ENCODE data around the gene MYH6.
"Not testable (repeated sequence)": the region's sequence is repeated elsewhere in the genome, so short reads cannot be mapped to it uniquely, and the experiment has no call there.

The MYH6 gene

DNA sequence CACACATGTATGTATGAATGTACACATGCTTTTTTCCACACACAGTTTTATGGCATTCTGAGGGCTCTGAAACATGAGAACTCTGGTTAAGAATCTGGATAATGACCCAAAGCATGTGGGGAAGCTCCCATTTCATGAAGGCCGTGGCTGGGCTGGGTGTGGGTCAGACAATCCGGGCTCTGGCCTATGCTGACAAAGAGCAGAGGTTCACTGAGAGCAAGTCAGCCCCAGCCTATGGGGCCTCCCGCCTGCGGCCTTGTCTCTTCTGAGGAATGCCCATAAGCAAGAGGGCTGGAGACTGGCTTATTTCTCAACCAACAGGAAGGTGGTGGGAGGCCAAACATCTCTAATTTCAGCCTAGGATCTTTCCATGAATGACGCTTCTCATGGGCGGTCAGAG is 8.5 kb downstream of the MYH6 start:
- Mint-ChIP-seq H3K27me3 (peaks cover 8% of the 10 kb centered on the region), H3K4me1 (no peaks in the 10 kb centered on the region), H3K36me3 (ENCODE audit: low read depth) (no peaks in the 10 kb centered on the region), H3K4me3 (no peak overlapping the region), H3K9me3 (no peaks in the 10 kb centered on the region), H3K27ac (no peak overlapping the region)
- no peak for ATAC-seq
- no peak for DNase-seq

- Mint-ChIP-seq H3K27me3 (peaks cover 8% of the 10 kb centered on the region), H3K27ac (no peak overlapping the region), H3K4me1 (no peaks in the 10 kb centered on the region), H3K36me3 (ENCODE audit: low read depth) (no peaks in the 10 kb centered on the region), H3K4me3 (no peak overlapping the region), H3K9me3 (no peaks in the 10 kb centered on the region)
- ATAC-seq (no peak), DNase-seq (no peak)
Measured at GRCh38 chr14:23399136-23399535, 8.9 kb downstream of the MYH6 start.

DNA sequence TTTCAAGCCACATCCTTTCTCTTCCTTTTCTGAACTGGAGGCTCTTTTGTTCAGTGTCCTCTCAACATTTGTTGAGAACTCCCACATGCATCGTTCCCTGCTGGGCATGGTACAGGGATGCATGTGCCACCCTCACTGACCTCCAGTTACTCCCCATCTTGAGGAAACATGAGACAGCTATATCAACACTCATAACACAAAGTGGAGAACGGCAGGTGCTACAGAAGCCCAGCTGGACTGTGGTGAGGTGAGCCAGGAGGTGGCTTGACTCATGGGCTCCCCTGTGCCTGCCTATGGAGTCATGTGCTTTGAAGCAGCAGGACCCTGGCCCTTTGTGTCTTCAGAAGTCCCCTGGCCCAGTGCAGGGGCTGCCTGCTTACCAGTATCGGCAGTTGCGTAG is 9.7 kb downstream of the MYH6 start:
- H3K4me3 Mint-ChIP-seq, result no peak overlapping the region
- H3K4me1 Mint-ChIP-seq, result no peaks in the 10 kb centered on the region
- ATAC-seq (no peak), DNase-seq (no peak)
- no peak overlapping the region for H3K27ac Mint-ChIP-seq
- H3K9me3 Mint-ChIP-seq, result no peaks in the 10 kb centered on the region
- peaks cover 7% of the 10 kb centered on the region for H3K27me3 Mint-ChIP-seq
- no peaks in the 10 kb centered on the region for H3K36me3 Mint-ChIP-seq (ENCODE audit: low read depth)

DNA sequence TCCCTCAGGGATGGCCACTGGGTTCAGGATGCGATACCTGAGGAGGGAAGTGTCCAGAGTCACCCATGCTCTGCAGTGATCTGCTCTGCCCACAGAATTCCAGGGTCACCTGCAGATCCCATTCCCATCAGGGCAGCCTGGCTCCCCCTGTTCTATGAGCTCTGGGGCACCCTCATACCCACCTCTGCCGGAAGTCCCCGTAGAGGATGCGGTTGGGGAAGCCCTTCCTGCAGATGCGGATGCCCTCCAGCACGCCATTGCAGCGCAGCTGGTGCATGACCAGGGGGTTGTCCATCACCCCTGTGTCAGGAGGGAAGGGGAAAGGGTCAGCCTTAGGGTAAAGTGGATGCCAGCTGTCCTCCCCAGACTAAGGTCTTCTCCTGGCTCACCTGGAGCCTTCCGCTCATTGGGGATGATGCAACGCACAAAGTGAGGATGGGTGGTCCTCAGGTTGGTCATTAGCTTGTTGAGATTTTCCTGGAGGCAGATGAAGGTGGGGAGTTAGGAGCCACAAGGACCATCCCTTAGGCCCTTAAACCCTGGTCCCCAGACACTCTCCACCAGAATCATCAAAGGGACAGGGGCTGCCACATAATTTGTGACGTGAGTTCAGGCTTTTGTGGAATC is 11.2 kb downstream of the MYH6 start:
- Mint-ChIP-seq H3K36me3 (ENCODE audit: low read depth) (no peaks in the 10 kb centered on the region), H3K27me3 (peaks cover 3% of the 10 kb centered on the region), H3K4me3 (no peak overlapping the region), H3K9me3 (no peaks in the 10 kb centered on the region), H3K27ac (no peak overlapping the region), H3K4me1 (no peaks in the 10 kb centered on the region)
- DNase-seq, result no peak
- ATAC-seq, result no peak

DNA sequence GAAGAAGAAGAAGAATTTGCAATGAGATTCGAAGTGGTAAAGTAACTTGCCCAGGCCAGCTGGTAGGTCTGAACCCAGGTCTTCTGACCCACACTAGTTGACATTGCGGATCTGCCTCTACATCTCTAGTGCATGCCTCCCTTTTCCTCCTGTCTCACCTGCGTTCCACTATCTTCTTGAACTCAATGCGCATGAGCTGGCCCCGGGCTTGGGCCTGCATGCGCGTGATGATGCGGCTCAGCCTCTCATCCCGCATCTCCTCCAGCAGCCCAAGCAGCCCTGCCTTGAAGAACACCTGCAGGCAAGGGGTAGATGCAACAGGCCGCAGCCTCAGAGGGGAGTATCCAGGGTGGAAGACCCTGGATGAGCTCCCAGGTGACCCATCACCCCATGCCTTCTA is 11.9 kb downstream of the MYH6 start:
- Mint-ChIP-seq H3K36me3 (ENCODE audit: low read depth) (no peaks in the 10 kb centered on the region), H3K9me3 (no peaks in the 10 kb centered on the region), H3K27me3 (peaks cover 3% of the 10 kb centered on the region), H3K27ac (no peak overlapping the region), H3K4me1 (no peaks in the 10 kb centered on the region), H3K4me3 (no peak overlapping the region)
- ATAC-seq (no peak), DNase-seq (no peak)

DNA sequence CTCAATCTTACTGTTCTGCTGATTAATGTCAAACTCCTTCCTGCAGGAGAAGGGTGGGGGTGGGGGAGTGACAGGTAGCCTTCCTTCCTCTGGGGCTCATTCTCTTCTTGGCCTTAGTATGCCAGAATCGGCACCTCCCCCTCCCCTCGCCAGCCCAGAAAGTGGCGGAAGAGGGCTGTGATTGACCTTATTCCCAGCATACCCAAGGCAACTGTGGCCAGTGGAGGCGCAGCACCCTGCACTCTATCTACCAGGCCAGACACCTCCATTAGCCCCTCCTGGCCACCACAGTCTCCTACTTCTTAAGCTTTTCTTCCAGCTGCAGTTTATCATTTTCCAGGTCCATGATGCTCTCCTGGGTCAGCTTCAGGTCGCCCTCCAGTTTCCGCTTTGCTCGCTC is 15.5 kb downstream of the MYH6 start:
- ATAC-seq (no peak), DNase-seq (no peak)
- Mint-ChIP-seq H3K4me1 (no peaks in the 10 kb centered on the region), H3K27ac (no peak overlapping the region), H3K36me3 (ENCODE audit: low read depth) (no peaks in the 10 kb centered on the region), H3K27me3 (peaks cover 5% of the 10 kb centered on the region), H3K9me3 (no peaks in the 10 kb centered on the region), H3K4me3 (no peak overlapping the region)

GRCh38 chr14:23389871-23390270 is 18.2 kb downstream of the MYH6 start:
- DNase-seq; H3K36me3 Mint-ChIP-seq (ENCODE audit: low read depth); H3K9me3 Mint-ChIP-seq; H3K27me3 Mint-ChIP-seq; ATAC-seq; H3K4me1 Mint-ChIP-seq; H3K27ac Mint-ChIP-seq; H3K4me3 Mint-ChIP-seq: not testable (repeated sequence)

DNA sequence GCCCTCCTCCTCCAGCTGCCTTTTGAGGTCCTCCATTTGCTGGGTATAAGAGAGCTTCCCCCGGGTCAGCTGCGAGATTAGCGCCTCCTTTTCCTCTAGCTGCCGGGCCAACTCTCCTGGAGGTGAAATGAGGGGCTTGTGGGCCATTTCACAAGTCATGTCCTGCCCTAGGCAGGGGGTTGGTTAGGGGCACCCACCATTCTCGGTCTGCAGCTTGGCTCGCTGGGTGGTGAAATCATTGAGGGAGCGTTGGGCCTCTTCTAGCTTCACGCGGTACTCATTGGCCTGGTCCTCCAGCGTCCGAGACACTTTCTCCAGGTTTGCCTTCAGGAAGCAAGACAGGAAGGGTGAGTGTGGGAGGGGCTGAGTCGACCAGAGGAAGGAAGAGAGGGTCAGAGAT is 18.7 kb downstream of the MYH6 start:
- H3K27ac Mint-ChIP-seq, result no peak overlapping the region
- H3K9me3 Mint-ChIP-seq, result no peaks in the 10 kb centered on the region
- no peaks in the 10 kb centered on the region for H3K4me1 Mint-ChIP-seq
- H3K36me3 Mint-ChIP-seq (ENCODE audit: low read depth), result no peaks in the 10 kb centered on the region
- no peak for DNase-seq
- ATAC-seq, result no peak
- no peak overlapping the region for H3K4me3 Mint-ChIP-seq
- H3K27me3 Mint-ChIP-seq, result peaks cover 2% of the 10 kb centered on the region

- Mint-ChIP-seq H3K4me3 (no peak overlapping the region), H3K36me3 (ENCODE audit: low read depth) (no peaks in the 10 kb centered on the region), H3K9me3 (no peaks in the 10 kb centered on the region), H3K27ac (no peak overlapping the region), H3K27me3 (peaks cover 2% of the 10 kb centered on the region), H3K4me1 (no peaks in the 10 kb centered on the region)
- DNase-seq (no peak), ATAC-seq (no peak)
Measured at GRCh38 chr14:23388996-23389395, 19.1 kb downstream of the MYH6 start.

DNA sequence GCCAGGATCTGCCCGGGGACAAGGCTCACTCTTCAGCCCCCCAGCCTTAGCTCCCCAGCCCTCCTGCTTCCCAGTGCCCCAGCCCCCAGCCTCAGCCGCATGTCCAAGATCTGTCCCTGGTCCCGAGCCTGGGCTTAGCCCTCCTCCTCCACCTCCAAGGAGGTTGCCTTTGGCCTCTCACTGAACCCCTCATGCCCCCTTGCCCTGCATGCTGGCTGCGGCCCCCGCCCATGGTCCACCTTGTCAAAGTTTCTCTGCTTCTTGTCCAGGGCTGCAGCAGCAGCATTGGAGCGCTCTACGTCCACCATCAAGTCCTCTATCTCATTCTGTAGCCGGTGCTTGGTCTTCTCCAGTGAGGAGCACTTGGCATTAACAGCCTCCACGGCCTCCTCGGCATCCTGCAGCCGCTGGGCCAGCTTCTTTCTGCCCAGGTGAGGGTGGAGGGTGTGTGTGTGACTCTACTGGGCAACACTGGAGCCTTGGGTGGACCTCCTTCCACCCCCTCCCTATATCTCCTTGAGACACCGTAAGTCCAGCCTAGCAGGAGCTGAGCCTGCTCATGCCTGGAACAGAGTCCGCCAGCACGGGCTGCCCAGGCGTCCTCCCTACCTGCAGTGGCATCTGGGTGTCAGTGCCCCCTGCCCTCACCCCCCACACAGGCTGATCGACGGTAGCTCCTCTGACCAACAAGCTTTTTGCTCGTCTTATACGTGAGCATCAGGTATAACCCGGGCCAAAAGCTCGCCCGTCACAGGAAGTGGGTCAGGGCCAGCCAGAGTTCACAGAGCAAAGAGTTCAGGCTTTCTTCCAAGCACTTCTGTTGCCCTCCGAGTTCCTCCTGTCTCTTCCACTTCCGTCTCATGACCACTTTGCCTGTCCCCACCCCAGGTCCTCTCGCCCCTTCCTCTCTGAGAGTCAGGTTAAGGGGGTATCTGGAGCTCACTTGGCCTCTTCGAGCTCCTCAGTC is 19.9 kb downstream of the MYH6 start:
- ATAC-seq (no peak), DNase-seq (no peak)
- Mint-ChIP-seq H3K9me3 (no peaks in the 10 kb centered on the region), H3K36me3 (ENCODE audit: low read depth) (no peaks in the 10 kb centered on the region), H3K27ac (no peak overlapping the region), H3K4me1 (no peaks in the 10 kb centered on the region), H3K4me3 (no peak overlapping the region), H3K27me3 (peaks cover 2% of the 10 kb centered on the region)

DNA sequence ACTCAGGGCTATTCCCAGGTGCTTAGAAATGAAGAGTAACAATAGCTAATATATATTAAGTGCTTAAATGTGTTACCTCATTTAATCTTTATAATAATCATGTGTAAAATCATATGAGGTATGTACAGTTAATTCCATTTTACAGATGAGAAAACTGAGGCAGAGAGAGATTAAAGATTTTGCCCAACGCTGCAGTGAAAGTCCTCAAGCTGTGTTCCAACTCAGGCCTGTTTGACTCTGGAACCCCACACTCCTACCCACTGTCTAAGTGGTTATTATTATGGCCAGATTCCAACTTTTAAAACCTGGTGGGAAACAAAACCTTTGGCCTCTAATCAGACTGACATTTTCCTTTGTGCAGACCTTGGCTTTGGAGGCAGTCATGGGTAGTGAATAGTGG is 21.1 kb downstream of the MYH6 start:
- DNase-seq (no peak), ATAC-seq (no peak)
- Mint-ChIP-seq H3K4me3 (no peak overlapping the region), H3K27ac (no peak overlapping the region), H3K9me3 (no peaks in the 10 kb centered on the region), H3K36me3 (ENCODE audit: low read depth) (no peaks in the 10 kb centered on the region), H3K27me3 (peaks cover 2% of the 10 kb centered on the region), H3K4me1 (no peaks in the 10 kb centered on the region)

DNA sequence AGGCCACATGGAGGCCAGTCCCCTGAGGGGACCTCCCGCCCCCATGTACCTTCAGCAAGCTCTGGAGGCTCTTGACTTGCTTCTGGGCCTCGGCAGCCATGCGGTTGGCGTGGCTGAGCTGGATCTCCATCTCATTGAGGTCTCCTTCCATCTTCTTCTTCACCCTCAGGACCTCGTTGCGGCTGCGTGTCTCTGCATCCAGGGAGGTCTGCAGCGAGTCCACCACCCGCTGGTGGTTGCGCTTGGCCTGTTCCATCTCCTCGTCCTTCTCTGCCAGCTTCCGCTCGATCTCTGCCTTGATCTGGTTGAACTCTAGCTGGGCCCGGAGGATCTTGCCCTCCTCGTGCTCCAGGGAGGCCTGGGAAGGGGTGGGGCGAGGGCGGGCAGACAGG is 21.8 kb downstream of the MYH6 start:
- not testable (repeated sequence) for H3K27ac Mint-ChIP-seq; ATAC-seq; H3K4me1 Mint-ChIP-seq; DNase-seq; H3K9me3 Mint-ChIP-seq; H3K36me3 Mint-ChIP-seq (ENCODE audit: low read depth); H3K4me3 Mint-ChIP-seq; H3K27me3 Mint-ChIP-seq

DNA sequence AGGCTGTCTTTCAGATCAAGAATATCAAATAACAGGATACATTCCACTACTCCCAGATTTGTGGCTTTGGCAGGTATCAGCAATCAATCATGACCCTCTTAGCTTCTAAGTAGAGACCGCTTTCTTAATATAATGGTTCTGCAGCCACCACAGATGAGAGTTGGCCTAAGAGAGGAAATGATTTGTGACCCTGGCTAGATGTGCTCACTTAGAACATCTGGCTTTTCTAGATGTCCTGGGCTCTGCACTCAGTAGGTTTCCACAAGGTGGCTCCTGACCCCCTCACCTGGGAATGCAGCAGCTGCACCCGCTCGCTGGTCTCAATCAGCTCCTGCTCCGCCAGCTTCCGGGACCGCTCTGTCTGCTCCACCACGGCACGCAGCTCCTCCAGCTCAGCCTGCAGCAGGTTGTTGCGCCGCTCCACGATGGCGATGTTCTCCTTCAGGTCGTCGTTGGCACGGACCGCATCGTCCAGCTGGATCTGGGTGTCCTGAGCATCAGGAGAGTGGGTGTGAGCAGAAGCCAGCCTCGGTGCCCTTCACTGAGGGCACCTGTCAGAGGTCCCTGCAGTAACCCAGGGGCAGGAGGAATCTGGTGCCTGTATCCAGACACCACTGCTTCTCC is 22.3 kb downstream of the MYH6 start:
- H3K4me1 Mint-ChIP-seq, result no peaks in the 10 kb centered on the region
- ATAC-seq, result no peak
- DNase-seq, result no peak
- no peak overlapping the region for H3K4me3 Mint-ChIP-seq
- H3K36me3 Mint-ChIP-seq (ENCODE audit: low read depth), result no peaks in the 10 kb centered on the region
- H3K9me3 Mint-ChIP-seq, result no peaks in the 10 kb centered on the region
- H3K27me3 Mint-ChIP-seq, result peaks cover 2% of the 10 kb centered on the region
- no peak overlapping the region for H3K27ac Mint-ChIP-seq

DNA sequence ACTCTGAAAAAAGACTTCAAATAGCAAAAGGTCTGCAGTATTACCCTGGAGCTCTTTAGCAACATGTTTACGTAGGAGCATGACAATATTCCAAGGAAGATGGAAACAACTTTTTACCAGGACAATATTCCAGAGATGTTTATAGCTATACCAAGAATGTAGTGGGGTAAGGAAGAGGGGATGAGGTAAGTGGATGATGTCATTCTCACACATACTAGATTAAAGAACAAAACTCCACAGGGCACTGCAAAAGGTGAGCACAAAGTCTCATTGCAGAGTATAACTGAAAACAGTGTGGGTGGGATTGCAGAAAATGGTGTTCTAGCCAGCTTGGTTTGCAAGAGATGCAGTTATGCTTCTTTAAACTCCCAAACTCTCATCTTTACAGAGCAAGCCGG is 22.8 kb downstream of the MYH6 start:
- DNase-seq (no peak), ATAC-seq (no peak)
- Mint-ChIP-seq H3K4me3 (no peak overlapping the region), H3K27me3 (peaks cover 2% of the 10 kb centered on the region), H3K4me1 (no peaks in the 10 kb centered on the region), H3K27ac (no peak overlapping the region), H3K9me3 (no peaks in the 10 kb centered on the region), H3K36me3 (ENCODE audit: low read depth) (no peaks in the 10 kb centered on the region)

Measured in activated naive CD8-positive, alpha-beta T cell treated with anti-CD3 and anti-CD28 coated beads, Interleukin-2, amount 50 U/mL, for 24 hours (primary cell).